ENCODE measurements around the gene APOD.
"Not testable (repeated sequence)": the region's sequence is repeated elsewhere in the genome, so short reads cannot be mapped to it uniquely, and the experiment has no call there.

APOD gene

GRCh38 chr3:195583831-195584542, at the start of gene APOD:
Gene APOD (minus strand): TSS chr3:195583940. CDS start chr3:195579461, 4,479 bp downstream.
- no peak for DNase-seq

- DNase-seq, result not testable (repeated sequence)
Measured at GRCh38 chr3:195633351-195633750, 49.6 kb upstream of the APOD start.

GRCh38 chr3:195632501-195633185, 48.9 kb upstream of the APOD start:
- not testable (repeated sequence) for DNase-seq

- not testable (repeated sequence) for DNase-seq
Measured at GRCh38 chr3:195632046-195632445, 48.3 kb upstream of the APOD start.

- not testable (repeated sequence) for DNase-seq
Measured at GRCh38 chr3:195630938-195631495, 47.3 kb upstream of the APOD start.

- not testable (repeated sequence) for DNase-seq
Measured at GRCh38 chr3:195630086-195630917, 46.6 kb upstream of the APOD start.

- not testable (repeated sequence) for DNase-seq
Measured at GRCh38 chr3:195629682-195630081, 45.9 kb upstream of the APOD start.

GRCh38 chr3:195628386-195628920, 44.7 kb upstream of the APOD start:
- DNase-seq, result not testable (repeated sequence)

- DNase-seq, result not testable (repeated sequence)
Measured at GRCh38 chr3:195627515-195628385, 44.0 kb upstream of the APOD start.

GRCh38 chr3:195624603-195625560, 41.1 kb upstream of the APOD start:
- DNase-seq, result not testable (repeated sequence)

GRCh38 chr3:195624171-195624570, 40.4 kb upstream of the APOD start:
- not testable (repeated sequence) for DNase-seq

GRCh38 chr3:195623217-195623965, 39.7 kb upstream of the APOD start:
- not testable (repeated sequence) for DNase-seq

- DNase-seq, result not testable (repeated sequence)
Measured at GRCh38 chr3:195622523-195623170, 38.9 kb upstream of the APOD start.

GRCh38 chr3:195622012-195622411, 38.3 kb upstream of the APOD start:
- DNase-seq, result not testable (repeated sequence)

GRCh38 chr3:195621095-195621494, 37.4 kb upstream of the APOD start:
- DNase-seq, result not testable (repeated sequence)

GRCh38 chr3:195620476-195620875, 36.7 kb upstream of the APOD start:
- not testable (repeated sequence) for DNase-seq

GRCh38 chr3:195619591-195620369, 36.0 kb upstream of the APOD start:
- not testable (repeated sequence) for DNase-seq

All from NCI-H226 (cell line).